Fibroblast of lung (primary cell): ENCODE data around the gene BDH1. TPM values are rescaled to one million over a fixed set of nuclear protein-coding genes. Genes with fewer than 3 reads are reported as not detected.

Source experiments
- DNase-seq, 2 donors: peaks; one replicate each; pipeline versions ENCODE4 v3.0.0 to v3.0.0-alpha.2; 2010; ENCODE audit warnings: low read depth in 2 of 2
- H2AFZ ChIP-seq: 2 replicates; pipeline ENCODE4 v1.5.1; 2012; ENCODE audit warnings: low read length, control low read depth, inconsistent platforms
- H3K27ac ChIP-seq: 2 replicates; pipeline ENCODE4 v1.5.1; 2011; ENCODE audit warnings: low read length, control low read depth; ENCODE audit not compliant: insufficient read depth
- H3K27me3 ChIP-seq: 2 replicates; pipeline ENCODE4 v1.5.1; 2011; ENCODE audit warnings: mild to moderate bottlenecking, low read length; ENCODE audit not compliant: control insufficient read depth, insufficient read depth
- H3K36me3 ChIP-seq: 2 replicates; pipeline ENCODE4 v1.5.1; 2011; ENCODE audit warnings: low read length; ENCODE audit not compliant: control insufficient read depth, insufficient read depth
- H3K4me1 ChIP-seq: 2 replicates; pipeline ENCODE4 v1.5.1; 2011; ENCODE audit warnings: low read length; ENCODE audit not compliant: control insufficient read depth, insufficient read depth; ENCODE audit errors: extremely low read depth
- H3K4me2 ChIP-seq: 2 replicates; pipeline ENCODE4 v1.5.1; 2011; ENCODE audit warnings: low read length, control low read depth; ENCODE audit not compliant: insufficient read depth; ENCODE audit errors: extremely low read depth
- H3K4me3 ChIP-seq, 4 experiments: fragments of 200-600 bp in 1 of 4; sonication (generic) in 1 of 4; replicated peaks in 1 of 4; 2 replicates each; pipeline ENCODE4 v1.5.1; 2011 to 2016; ENCODE audit warnings: low read length in 4 of 4, low read depth in 3 of 4, mild to moderate bottlenecking in 3 of 4, control low read depth in 2 of 4, inconsistent platforms in 1 of 4, mixed read lengths in 1 of 4; ENCODE audit not compliant: insufficient read depth in 1 of 4; ENCODE audit errors: control extremely low read depth in 1 of 4
- H3K79me2 ChIP-seq: 2 replicates; pipeline ENCODE4 v1.5.1; 2012; ENCODE audit warnings: mild to moderate bottlenecking, low read length, inconsistent platforms; ENCODE audit not compliant: control insufficient read depth, insufficient read depth
- H3K9ac ChIP-seq: 2 replicates; pipeline ENCODE4 v1.5.1; 2011; ENCODE audit warnings: mild to moderate bottlenecking, low read length, control low read depth; ENCODE audit not compliant: insufficient read depth
- H3K9me3 ChIP-seq: 2 replicates; pipeline ENCODE4 v1.5.1; 2012; ENCODE audit warnings: low read depth, low read length; ENCODE audit not compliant: control insufficient read depth, insufficient read depth
- H4K20me1 ChIP-seq: 2 replicates; pipeline ENCODE4 v1.5.1; 2011; ENCODE audit warnings: low read length; ENCODE audit not compliant: control insufficient read depth, insufficient read depth; ENCODE audit errors: extremely low read depth
- EZH2 ChIP-seq: IDR thresholded peaks from 2 replicates; pipeline ENCODE4 v1.5.1; 2012; ENCODE audit warnings: low read length, control low read depth, mild to moderate bottlenecking; ENCODE audit errors: missing control alignments
- polyA plus RNA-seq, 2 donors: library from polyadenylated mRNA; depleted of rRNA in 1 of 2; stranded (reverse) in 1 of 2; unstranded in 1 of 2; fragments of >200 nt; gene quantifications; 2 replicates each; pipeline ENCODE4 v1.2.1, GENCODE V29; 2011 to 2012; ENCODE audit warnings: missing spikeins in 1 of 2
- total RNA-seq: library from RNA; depleted of rRNA; stranded (reverse); fragments of >200 nt; gene quantifications from 2 replicates; pipeline ENCODE4 v1.2.1, GENCODE V29; 2014
- TF ChIP-seq, protein P1 (sequence below), 2 donors: IDR thresholded peaks in 1 of 2; conservative IDR thresholded peaks in 1 of 2; 1 replicate in 1 of 2; 2 replicates in 1 of 2; pipeline ENCODE4 v1.5.1; 2011 to 2012; ENCODE audit warnings: low read length in 2 of 2, control low read depth in 1 of 2, inconsistent platforms in 1 of 2, low read depth in 1 of 2, mild to moderate bottlenecking in 1 of 2

Gene BDH1
- total and polyA plus RNA-seq, 2 donors (not counting 1 experiment from before 2014, with no cell fraction given), result 0.66 to 3.1 TPM

DNA sequence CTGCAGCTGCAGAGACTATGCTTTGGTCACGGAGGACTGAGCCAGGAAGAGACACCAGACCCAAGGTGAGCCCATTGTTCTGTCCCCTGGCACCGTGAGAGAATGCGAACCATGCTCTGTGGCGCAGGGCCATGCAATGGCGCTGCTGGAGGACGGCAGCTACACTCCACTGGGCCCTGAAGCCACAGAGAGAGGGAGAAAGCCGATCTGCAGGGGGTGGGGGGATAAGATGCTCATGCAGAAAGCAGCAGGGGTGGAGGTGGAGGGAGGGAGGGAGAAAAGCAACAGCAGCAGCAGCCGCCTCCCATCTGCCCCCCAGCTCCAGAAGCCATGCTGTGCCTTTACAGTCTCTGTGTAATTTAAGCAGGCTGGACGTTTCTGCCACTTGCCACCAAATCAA, 5.3 kb downstream of the BDH1 start:
- Histone ChIP-seq H2AFZ (no peak overlapping the region), H3K27me3 (no peaks in the 10 kb centered on the region), H4K20me1 (no peaks in the 10 kb centered on the region), H3K9me3 (no peaks in the 10 kb centered on the region), H3K4me1 (peaks cover 6% of the 10 kb centered on the region), H3K9ac (no peak overlapping the region), H3K4me2 (no peak overlapping the region), H3K36me3 (no peaks in the 10 kb centered on the region), H3K27ac (no peak overlapping the region), H3K79me2 (no peaks in the 10 kb centered on the region), H3K4me3 (no peak overlapping the region)
- TF ChIP-seq, protein P1, sequence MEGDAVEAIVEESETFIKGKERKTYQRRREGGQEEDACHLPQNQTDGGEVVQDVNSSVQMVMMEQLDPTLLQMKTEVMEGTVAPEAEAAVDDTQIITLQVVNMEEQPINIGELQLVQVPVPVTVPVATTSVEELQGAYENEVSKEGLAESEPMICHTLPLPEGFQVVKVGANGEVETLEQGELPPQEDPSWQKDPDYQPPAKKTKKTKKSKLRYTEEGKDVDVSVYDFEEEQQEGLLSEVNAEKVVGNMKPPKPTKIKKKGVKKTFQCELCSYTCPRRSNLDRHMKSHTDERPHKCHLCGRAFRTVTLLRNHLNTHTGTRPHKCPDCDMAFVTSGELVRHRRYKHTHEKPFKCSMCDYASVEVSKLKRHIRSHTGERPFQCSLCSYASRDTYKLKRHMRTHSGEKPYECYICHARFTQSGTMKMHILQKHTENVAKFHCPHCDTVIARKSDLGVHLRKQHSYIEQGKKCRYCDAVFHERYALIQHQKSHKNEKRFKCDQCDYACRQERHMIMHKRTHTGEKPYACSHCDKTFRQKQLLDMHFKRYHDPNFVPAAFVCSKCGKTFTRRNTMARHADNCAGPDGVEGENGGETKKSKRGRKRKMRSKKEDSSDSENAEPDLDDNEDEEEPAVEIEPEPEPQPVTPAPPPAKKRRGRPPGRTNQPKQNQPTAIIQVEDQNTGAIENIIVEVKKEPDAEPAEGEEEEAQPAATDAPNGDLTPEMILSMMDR (conservative IDR thresholded peaks at IDR 0.05 in 1 of 2, IDR thresholded peaks at IDR 0.05 in 1 of 2; ENCODE audit: low read depth in 1 of 2, low read length in 2 of 2), result no peak
- TF ChIP-seq EZH2, result no peak
- DNase-seq, result no peak

- TF ChIP-seq, protein P1 (conservative IDR thresholded peaks at IDR 0.05 in 1 of 2, IDR thresholded peaks at IDR 0.05 in 1 of 2; ENCODE audit: low read depth in 1 of 2, low read length in 2 of 2), result no peak
- TF ChIP-seq EZH2, result no peak
- Histone ChIP-seq H3K4me3 (no peak overlapping the region), H3K79me2 (no peaks in the 10 kb centered on the region), H2AFZ (no peak overlapping the region), H4K20me1 (no peaks in the 10 kb centered on the region), H3K9ac (no peak overlapping the region), H3K36me3 (no peaks in the 10 kb centered on the region), H3K27ac (no peak overlapping the region), H3K4me1 (peaks cover 6% of the 10 kb centered on the region), H3K27me3 (no peaks in the 10 kb centered on the region), H3K4me2 (no peak overlapping the region), H3K9me3 (no peaks in the 10 kb centered on the region)
- no peak for DNase-seq
Observed at GRCh38 chr3:197549261-197549885, 6.4 kb downstream of the BDH1 start.

GRCh38 chr3:197547306-197548011, 8.3 kb downstream of the BDH1 start:
- no peak overlapping the region for H3K4me3 ChIP-seq
- TF ChIP-seq EZH2, result no peak
- TF ChIP-seq, protein P1 (conservative IDR thresholded peaks at IDR 0.05 in 1 of 2, IDR thresholded peaks at IDR 0.05 in 1 of 2; ENCODE audit: low read depth in 1 of 2, low read length in 2 of 2), result no peak
- H3K4me1 ChIP-seq, result no peaks in the 10 kb centered on the region
- H3K9ac ChIP-seq, result no peak overlapping the region
- no peak overlapping the region for H2AFZ ChIP-seq
- H3K36me3 ChIP-seq, result no peaks in the 10 kb centered on the region
- H4K20me1 ChIP-seq, result no peaks in the 10 kb centered on the region
- no peak overlapping the region for H3K4me2 ChIP-seq
- no peaks in the 10 kb centered on the region for H3K79me2 ChIP-seq
- no peak overlapping the region for H3K27ac ChIP-seq
- DNase-seq, result no peak
- no peaks in the 10 kb centered on the region for H3K27me3 ChIP-seq
- no peaks in the 10 kb centered on the region for H3K9me3 ChIP-seq
